Inflammatory macrophage (primary cell): ENCODE results near the gene GNA14.
A peak's percentile ranks its signal among the peaks of the same experiment; 100 is the strongest.

Experiments used
- DNase-seq, 2 donors: peaks; one replicate each; pipeline ENCODE4 v3.0.0-alpha.2; 2020 to 2022

GNA14 gene

GRCh38 chr9:77488439-77489126 lies 159.5 kb downstream of the GNA14 start:
- DNase-seq = no peak

- no peak for DNase-seq
Observed at GRCh38 chr9:77486968-77487367, 161.2 kb downstream of the GNA14 start.

DNA sequence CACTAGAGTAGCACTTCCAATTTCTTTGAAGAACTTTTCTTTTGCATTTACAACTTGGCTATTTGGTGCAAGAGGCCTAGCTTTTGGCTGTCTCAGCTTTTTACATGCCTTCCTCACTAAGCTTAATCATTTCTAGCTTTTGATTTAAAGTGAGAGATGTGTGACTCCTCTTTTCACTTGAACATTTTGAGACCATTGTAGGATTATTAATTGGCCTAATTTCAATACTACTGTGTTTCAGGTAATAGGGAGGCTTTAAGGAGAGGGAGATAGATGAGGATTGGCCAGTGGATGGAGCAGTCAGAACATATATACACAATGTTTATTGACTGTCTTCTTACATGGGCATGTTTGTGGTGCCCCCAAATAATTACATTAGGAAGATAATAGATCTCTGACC lies 161.7 kb downstream of the GNA14 start:
- DNase-seq = no peak

DNA sequence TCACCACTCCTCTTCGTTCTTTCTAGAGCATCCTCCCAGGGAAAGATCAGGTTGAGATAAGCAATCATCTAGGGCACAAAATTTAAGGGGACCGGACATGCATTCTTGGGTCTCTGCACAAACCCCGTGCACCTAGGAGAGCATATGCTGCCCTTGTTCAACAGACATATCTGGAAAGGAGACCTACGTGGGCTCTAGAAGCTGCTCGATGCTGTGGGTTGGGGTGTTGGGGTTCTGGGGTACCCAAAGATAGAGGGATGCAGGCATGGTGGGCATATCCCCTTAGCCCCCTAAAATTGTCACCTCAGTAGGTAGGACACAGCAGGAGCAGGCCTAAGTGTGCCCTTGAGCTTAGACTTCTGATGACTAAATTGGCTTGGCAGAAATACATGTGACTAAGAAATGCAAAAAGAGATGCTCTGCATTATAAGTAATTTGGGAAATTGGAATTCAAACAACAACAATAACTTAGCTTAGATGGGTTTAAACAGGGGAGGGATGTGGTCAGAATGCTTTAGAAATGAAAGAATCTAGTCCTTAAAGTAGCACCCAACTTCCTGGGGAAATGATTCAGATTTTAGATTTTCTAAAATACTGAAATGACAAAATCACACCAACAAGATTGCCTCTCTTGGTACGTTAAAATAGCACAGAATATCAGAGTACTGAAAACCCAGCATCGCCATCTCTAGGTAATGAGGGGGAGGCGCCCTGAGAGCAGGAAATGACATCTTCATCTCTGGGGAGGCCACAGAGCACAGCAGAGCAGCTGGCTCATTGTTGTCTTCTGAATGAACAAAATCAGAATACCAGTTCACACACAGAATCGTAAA lies 172.3 kb downstream of the GNA14 start:
- DNase-seq = no peak

DNA sequence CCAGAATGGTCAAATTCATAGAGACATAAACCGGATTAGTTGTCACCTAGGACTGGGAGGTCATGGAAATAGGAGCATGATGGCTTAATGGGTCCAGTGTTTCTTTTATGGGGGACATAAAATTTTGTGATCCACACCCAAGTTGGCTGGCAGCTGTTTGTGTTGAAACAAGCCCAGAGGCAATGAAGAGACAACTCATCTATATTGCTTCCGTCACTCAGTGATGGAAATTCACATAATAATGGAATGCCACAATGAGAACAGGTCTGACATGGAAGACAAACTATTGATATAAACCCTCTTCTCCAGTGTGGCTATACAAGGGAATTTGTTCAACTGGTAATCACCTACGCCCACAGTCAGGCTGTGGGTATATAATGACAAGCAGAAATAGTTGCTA lies 173.2 kb downstream of the GNA14 start:
- no peak for DNase-seq

GRCh38 chr9:77472646-77473045 lies 175.5 kb downstream of the GNA14 start:
- DNase-seq = no peak

- DNase-seq = no peak
Observed at GRCh38 chr9:77471572-77471971, 176.6 kb downstream of the GNA14 start.

GRCh38 chr9:77469515-77470231 lies 178.4 kb downstream of the GNA14 start:
- DNase-seq = no peak

DNA sequence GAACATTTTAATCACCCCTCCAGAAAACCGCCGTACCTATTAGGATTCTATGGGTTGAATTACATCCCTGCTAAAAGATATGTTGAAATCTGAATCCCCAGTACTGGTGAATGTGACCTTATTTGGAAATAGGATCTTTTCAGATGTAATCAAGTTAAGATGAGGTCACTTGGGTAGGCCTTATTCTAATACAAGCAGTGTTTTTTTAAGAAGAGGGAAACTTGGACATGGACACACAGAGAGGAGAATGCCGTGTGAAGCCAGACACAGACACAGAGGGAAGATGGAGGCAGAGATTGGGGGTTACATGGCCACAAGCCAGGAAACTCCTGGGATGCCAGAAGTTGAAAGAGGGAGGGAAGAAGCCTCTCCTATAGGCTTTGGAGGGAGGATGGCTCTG lies 183.5 kb downstream of the GNA14 start:
- DNase-seq = no peak

DNA sequence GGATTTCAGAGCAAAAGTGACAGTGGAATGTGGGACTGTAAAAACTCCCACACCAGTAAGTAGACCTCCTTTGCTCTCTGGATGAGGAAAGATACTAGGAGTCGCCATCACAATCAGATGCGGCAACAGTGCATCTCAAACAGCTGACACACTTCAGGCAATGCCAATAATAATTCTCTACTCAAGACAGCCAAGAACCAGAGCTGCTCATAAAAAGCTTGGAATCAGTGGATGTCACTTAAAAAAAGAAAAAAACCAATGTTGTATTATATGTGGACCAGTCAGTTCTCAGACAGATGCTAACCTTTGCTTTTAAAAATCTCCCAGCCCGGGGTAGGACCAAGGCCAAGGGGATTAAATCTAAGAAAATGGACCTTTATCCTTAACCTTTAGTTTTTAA lies 185.0 kb downstream of the GNA14 start:
- no peak for DNase-seq

GRCh38 chr9:77462066-77462465 lies 186.1 kb downstream of the GNA14 start:
- no peak for DNase-seq

GRCh38 chr9:77460938-77461337 lies 187.2 kb downstream of the GNA14 start:
- DNase-seq = no peak

DNA sequence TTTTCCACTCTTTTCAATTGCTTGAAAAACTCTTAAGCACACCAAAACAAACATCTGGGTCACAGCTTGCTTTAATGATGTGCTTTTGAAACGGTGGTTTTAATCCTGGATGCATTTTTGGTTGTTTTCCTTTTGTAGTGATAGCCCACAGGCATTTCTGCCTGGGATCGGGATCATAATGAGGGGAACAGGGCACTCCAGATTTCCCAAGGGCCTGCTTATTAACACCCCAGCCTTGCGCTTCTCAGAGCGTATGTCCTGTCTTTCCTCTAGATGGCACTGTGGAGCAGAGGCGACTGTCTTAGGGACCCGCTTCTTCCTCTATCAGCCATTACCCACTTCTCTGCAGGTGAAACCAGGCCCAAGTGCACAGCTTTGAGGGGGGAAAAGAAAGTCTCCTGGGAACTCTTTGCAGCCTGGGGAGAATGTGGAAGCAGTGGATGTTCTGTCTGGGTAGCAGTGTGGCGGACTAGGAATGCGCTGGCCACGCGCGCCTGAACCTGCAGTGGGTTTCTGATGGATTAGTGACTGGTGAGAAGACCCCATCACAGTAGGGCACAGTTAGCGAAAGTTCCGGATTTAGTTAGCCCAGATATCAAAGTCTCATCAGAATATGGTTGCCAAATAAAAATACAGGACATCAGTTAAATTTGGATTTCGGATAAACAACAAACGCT lies 190.1 kb downstream of the GNA14 start:
- peak; percentile 67 to 72 for DNase-seq

GRCh38 chr9:77456829-77457437 lies 191.2 kb downstream of the GNA14 start:
- peak; percentile 88 to 90 for DNase-seq

- peak; percentile 53 to 55 for DNase-seq
Observed at GRCh38 chr9:77455312-77455927, 192.7 kb downstream of the GNA14 start.

DNA sequence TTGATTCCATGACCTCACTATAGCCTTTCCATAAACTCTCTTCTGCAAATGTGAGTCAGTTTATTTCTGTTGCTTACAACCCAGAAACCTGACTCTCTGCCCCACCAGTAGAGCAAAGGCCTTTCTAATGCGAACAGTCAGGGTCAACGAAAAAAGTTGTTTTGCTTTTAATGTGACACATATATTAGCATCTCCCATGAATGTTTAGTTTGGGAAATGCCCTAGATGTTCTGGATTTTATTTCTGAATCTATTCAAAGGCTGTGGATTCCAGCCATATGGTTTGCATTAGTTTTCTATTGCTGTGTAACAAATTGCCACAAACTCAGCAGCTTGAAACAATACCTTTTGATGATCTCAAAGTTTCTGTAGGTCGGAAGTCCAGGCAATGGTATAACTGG lies 193.5 kb downstream of the GNA14 start:
- DNase-seq = no peak

GRCh38 chr9:77453825-77454647 lies 194.1 kb downstream of the GNA14 start:
- DNase-seq = peak; percentile 37 to 51

DNA sequence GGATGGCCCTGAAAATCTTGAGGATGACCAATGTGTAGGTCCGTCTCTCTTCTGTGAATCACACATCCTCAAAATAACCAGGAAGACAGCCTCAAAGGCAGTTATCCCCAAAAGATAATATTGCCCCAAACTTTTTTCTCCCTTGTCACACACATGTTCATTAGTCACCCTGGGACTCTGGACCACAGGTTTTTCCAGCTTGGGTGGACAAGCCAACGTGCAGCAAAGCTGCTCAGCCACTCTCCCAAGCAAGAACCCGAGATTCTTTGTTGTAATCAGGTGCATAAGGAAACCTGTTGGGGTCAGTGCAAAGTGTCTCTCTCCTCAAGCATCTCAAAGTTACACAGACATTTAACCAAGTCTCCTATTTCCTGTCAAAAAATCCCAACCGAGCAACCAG lies 196.6 kb downstream of the GNA14 start:
- DNase-seq = no peak

DNA sequence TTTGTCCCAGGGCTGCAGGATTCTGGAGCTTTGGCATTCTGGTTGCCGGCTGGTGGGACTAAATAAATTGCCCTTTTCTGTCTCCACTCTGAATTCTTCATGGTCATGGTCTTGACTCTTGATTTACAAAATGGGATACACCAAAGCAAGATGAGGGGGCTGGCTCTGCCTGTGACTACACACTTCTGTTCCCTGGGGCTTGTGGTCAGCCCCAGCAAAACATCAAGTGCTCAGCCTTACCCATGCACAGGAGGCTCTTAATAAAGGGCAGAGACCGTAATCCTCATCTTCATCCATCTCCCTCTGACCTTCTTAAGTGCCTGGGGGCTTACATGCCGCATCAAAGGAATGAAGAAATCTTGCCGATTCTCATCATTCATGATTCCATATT lies 198.0 kb downstream of the GNA14 start:
- no peak for DNase-seq

GRCh38 chr9:77449240-77450084 lies 198.7 kb downstream of the GNA14 start:
- no peak for DNase-seq
